Prostate gland (tissue), 2 donors: Measurements from ENCODE around the gene ETV4.

Experiments
- CTCF ChIP-seq, 4 experiments: fragments of 200-600 bp in 2 of 4; fragments of 450-650 bp in 2 of 4; sonication (generic) in 2 of 4; IDR thresholded peaks; 1 replicate in 3 of 4; 2 replicates in 1 of 4; pipeline ENCODE4 v1.5.1; 2016 to 2019; ENCODE audit warnings: antibody characterized with exemption in 4 of 4, mild to moderate bottlenecking in 2 of 4, moderate library complexity in 2 of 4
- POLR2AphosphoS5 ChIP-seq: sonication (generic); formaldehyde crosslinking; IDR thresholded peaks from one replicate; pipeline ENCODE4 v1.6.1; 2017; ENCODE audit warnings: antibody characterized with exemption

- no peak for TF ChIP-seq CTCF (IDR thresholded peaks at IDR 0.05)
- TF ChIP-seq POLR2AphosphoS5, result no peak
Measured at GRCh38 chr17:43583332-43583731, 37.2 kb upstream of the ETV4 start.
